ENCODE results near the gene HDAC9. TPM values are rescaled to one million over a fixed set of nuclear protein-coding genes. Genes with fewer than 3 reads are reported as not detected.

HDAC9 gene
- polyA plus RNA-seq, 3 donors from 2014 or later = 10.1 to 28.7 (median 18.1) TPM

- peak in 2 of 3 donors; percentile 12 to 16 for DNase-seq
Observed at GRCh38 chr7:19051767-19052375, 556.3 kb downstream of the HDAC9 start.

More at GRCh38 chr7:19051767-19052375, 556.3 kb downstream of the HDAC9 start:
- Mint-ChIP-seq H3K27ac (no peak overlapping the region), H3K9me3 (peaks cover 0 to 3% (median 0%) of the 10 kb centered on the region in 6 donors), H3K27me3 (ENCODE audit: low read depth in 3 of 3) (no peaks in the 10 kb centered on the region), H3K36me3 (no peaks in the 10 kb centered on the region), H3K4me1 (no peaks in the 10 kb centered on the region), H3K4me3 (no peak overlapping the region)

Measured in immature natural killer cell (primary cell).